GM10248 (cell line): ENCODE data around the gene BCL2.

ENCODE experiments used
- CTCF ChIA-PET: fragments of 300-600 bp; sonication (Branson Sonifier 250); formaldehyde crosslinking; extraction: SDS; loops from one replicate; lab custom pipeline; 2021; ENCODE audit warnings: antibody characterized with exemption; lab: Yijun Ruan, JAX
- POLR2A ChIA-PET: fragments of 350-650 bp; sonication (Branson Sonifier 250); formaldehyde crosslinking; extraction: SDS; loops from one replicate; lab custom pipeline; 2020; ENCODE audit warnings: antibody characterized with exemption; lab: Yijun Ruan, JAX
- DNase-seq: peaks from one replicate; pipeline ENCODE4 v3.0.0; 2012; ENCODE audit errors: extremely low spot score
- TF ChIP-seq, protein P1 (sequence below): IDR thresholded peaks from 2 replicates; pipeline ENCODE4 v1.5.1; 2012; ENCODE audit warnings: mild to moderate bottlenecking, low read depth; ENCODE audit errors: extremely low read depth, missing control alignments, control extremely low read depth

The BCL2 gene

DNA sequence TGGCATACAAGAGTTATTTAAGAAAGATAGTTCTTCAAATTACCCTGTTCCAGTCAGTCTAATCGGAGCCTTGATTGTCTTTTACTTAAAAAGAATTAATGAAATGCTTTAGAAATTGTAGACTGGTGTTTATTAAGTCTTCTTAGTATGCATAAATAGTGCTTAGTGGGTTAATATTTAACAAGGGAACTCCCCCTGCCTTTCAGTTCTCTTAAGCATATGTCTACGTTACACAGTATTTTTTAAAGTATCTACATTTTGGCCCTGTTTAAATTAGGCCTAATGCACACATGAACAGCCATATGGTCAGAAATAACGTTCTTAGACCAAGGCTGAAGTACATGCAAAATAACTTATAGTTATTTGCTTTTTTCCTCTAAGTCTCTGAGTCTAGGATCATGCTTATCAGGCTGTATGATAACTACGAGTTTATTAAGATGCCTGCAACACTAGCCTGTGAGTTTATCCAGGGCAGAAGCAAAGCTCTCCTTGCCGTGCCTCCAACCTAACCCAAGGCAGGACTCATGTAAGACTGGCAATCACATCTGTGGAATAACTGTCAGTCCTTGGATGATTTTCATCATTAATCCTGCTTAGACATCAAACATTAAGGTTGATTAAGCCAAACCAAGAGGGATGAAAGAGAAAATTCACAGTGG, 6.7 kb downstream of the BCL2 start:
- CTCF ChIA-PET, result interaction anchor here (1.9 to 6.0 kb wide), 3 partner anchors 12 to 155 kb away, joined by 5 to 33 read pairs (median 9); no protein-coding TSS in a partner anchor
- TF ChIP-seq, protein P1, sequence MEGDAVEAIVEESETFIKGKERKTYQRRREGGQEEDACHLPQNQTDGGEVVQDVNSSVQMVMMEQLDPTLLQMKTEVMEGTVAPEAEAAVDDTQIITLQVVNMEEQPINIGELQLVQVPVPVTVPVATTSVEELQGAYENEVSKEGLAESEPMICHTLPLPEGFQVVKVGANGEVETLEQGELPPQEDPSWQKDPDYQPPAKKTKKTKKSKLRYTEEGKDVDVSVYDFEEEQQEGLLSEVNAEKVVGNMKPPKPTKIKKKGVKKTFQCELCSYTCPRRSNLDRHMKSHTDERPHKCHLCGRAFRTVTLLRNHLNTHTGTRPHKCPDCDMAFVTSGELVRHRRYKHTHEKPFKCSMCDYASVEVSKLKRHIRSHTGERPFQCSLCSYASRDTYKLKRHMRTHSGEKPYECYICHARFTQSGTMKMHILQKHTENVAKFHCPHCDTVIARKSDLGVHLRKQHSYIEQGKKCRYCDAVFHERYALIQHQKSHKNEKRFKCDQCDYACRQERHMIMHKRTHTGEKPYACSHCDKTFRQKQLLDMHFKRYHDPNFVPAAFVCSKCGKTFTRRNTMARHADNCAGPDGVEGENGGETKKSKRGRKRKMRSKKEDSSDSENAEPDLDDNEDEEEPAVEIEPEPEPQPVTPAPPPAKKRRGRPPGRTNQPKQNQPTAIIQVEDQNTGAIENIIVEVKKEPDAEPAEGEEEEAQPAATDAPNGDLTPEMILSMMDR, result no peak
- POLR2A ChIA-PET, result interaction anchor here (0.6 to 2.3 kb wide), 3 partner anchors 28 to 162 kb away, joined by 3 to 12 read pairs (median 3); no protein-coding TSS in a partner anchor
- DNase-seq, result no peak

DNA sequence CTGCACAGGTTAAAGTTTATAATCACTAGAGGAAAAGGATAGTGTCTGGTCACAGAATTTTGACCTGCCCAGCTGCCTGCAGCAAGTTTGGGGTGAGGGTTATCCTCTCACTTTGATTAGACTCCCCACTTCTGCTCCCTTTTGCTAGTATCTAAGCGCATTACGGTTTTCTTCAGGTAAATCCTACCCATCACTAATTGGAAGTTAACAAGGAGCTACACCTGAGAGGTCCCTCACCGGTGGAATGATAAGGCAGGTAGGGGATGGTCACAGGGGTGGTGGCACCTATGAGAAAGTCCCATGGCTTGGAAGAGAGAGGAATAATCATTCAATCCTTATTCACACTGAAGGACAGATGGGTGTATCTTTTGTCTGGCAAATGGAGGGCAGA, 7.6 kb downstream of the BCL2 start:
- ChIA-PET POLR2A (interaction anchor here (0.6 to 2.3 kb wide), 4 partner anchors 10 to 153 kb away, joined by 3 to 12 read pairs (median 4); no protein-coding TSS in a partner anchor), CTCF (interaction anchor here (0.6 to 6.0 kb wide), 10 partner anchors 9 to 181 kb away, joined by 3 to 33 read pairs (median 6); no protein-coding TSS in a partner anchor)
- DNase-seq, result no peak
- TF ChIP-seq, protein P1, result no peak

DNA sequence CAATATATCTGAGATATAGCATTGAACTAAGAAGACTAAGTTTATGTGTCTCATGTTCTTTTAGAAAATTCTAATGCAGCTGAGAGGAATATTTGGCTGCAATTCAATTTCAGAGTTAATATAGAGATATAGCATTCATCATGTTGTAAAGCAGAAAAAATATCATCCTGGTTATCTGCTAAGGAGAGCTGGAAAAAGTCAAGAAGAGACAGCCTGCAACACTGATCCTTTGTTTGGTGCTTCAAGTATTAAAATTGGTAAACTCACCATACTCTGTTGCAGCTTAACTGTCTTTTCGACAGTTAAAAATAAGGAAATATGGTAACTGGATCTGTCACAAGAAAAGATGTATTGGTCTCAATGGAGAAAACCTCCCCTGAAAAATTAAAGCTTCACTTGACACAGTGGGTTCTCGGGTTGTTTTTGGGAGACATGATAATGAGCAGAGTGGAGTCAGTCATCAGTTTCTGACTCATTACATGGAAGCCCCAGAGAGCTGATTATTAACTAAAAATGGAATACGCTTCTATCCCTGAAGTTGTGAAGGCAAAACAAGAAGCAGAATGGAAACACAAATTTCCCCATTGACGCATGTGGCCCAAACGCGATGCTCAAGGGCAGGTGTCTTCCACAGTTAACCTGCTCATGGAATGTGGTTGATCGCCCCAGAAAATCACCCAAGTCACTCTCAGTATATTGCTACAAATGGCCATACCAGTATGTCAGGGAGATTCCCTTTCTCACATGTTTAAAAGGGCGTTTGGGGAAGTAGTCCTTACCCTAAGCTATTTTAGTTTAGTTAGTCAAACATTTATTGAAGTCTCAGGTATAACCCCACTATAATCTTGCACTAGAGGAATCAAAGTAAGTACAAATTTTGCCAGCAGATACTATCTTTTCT, 8.2 kb downstream of the BCL2 start:
- DNase-seq, result peak; percentile 44
- CTCF ChIA-PET, result interaction anchor here (1.0 to 6.0 kb wide), 11 partner anchors 10 to 180 kb away, joined by 3 to 33 read pairs (median 5); no protein-coding TSS in a partner anchor
- TF ChIP-seq, protein P1, result no peak
- POLR2A ChIA-PET, result interaction anchor here (0.6 to 2.3 kb wide), 5 partner anchors 9 to 153 kb away, joined by 3 to 12 read pairs (median 4); no protein-coding TSS in a partner anchor

DNA sequence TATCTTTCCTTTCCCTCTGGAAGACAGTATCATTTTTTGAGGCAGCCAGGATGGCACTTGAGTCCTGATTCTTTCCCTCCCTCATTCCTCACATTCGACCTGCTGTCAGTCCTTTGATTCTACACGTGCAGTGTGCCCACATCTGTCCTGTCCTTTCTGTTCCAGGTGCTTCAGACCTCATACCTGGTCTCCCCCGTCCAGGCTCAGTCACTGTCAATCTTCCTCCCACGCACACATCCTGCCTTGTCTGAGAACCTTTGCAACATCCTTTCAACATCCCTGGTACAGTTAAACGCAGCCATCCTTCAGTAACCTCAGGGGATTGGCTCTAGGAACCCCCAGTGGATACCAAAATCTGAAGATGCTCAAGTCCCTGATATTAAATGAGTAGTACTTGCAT, 10.1 kb downstream of the BCL2 start:
- TF ChIP-seq, protein P1, result no peak
- DNase-seq, result no peak
- ChIA-PET CTCF (interaction anchor here (2.0 to 2.7 kb wide), 2 partner anchors 13 to 154 kb away, joined by 4 to 9 read pairs; no protein-coding TSS in a partner anchor), POLR2A (no interaction called here)

DNA sequence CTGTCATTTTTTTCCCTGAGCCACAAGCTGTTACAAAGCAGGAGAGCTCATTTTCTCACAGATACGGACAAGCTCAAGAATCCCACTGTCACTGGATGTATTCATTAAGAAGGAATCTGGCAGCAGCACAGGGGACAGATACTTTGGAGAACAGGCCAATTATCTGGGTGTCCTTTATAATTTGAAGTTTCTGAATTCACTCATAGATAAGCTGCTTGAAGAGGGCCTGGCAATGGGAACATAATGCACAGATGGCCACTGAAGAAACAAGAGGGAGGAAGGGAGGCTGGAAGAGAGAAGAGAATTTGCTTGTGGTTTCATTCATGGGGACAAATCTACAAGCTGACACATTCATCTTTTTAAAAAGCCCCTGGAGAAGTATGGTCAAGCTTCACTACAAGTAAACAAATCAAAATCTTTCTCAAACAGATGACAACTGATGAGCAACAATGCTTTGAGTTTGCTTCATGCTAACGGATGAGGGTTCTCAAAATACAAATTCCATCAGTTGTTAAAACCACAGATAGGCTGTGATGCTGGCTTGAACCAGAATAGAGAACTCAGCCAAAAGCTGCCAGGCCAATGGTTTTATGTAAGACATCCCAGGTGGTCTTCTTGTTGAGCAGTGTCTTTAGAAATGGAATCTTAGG, 11.9 kb downstream of the BCL2 start:
- CTCF ChIA-PET, result interaction anchor here (0.8 to 4.7 kb wide), 13 partner anchors 10 to 152 kb away, joined by 3 to 21 read pairs (median 3); partner anchors contain the start of gene BCL2
- POLR2A ChIA-PET, result interaction anchor here (0.6 kb wide), 1 partner anchor 152 kb away, joined by 3 read pairs; no protein-coding TSS in a partner anchor
- DNase-seq, result no peak
- TF ChIP-seq, protein P1, result no peak
